Right lobe of liver (tissue), 6 donors: ENCODE results near the gene GLP2R. TPM values are rescaled to one million over a fixed set of nuclear protein-coding genes. Genes with fewer than 3 reads are reported as not detected.

Experiments
- ATAC-seq, 4 donors: fragments of 200-7000 bp; cut with Tn5 transposase; one replicate each; pipeline ENCODE4 v1.9.1; 2020; ENCODE audit warnings: mild to moderate bottlenecking in 4 of 4, moderate library complexity in 4 of 4
- DNase-seq, 3 donors: peaks; one replicate each; pipeline ENCODE4 v3.0.0-alpha.2; 2020
- H3K27ac ChIP-seq, 3 donors: fragments of 200-600 bp; one replicate each; pipeline ENCODE4 v1.8.0; 2022
- H3K27me3 ChIP-seq, 2 donors: fragments of 200-600 bp; one replicate each; pipeline ENCODE4 v1.8.0; 2022
- H3K36me3 ChIP-seq, 4 donors: fragments of 200-600 bp; sonication (generic) in 1 of 4; one replicate each; pipeline versions ENCODE4 v1.5.1 to v1.8.0; 2017 to 2022; ENCODE audit warnings: control low read depth in 1 of 4
- H3K4me1 ChIP-seq, 4 donors: fragments of 200-600 bp; sonication (generic) in 1 of 4; one replicate each; pipeline versions ENCODE4 v1.5.1 to v1.8.0; 2017 to 2022; ENCODE audit warnings: control low read depth in 1 of 4
- H3K4me3 ChIP-seq, 3 donors: fragments of 200-600 bp; one replicate each; pipeline ENCODE4 v1.8.0; 2022
- H3K9me3 ChIP-seq, 4 donors: fragments of 200-600 bp; sonication (generic) in 1 of 4; one replicate each; pipeline versions ENCODE4 v1.5.1 to v1.8.0; 2017 to 2022; ENCODE audit warnings: control low read depth in 1 of 4
- POLR2A ChIP-seq: fragments of 450-650 bp; IDR thresholded peaks from one replicate; pipeline ENCODE4 v1.6.1; 2017; ENCODE audit warnings: antibody characterized with exemption, mild to moderate bottlenecking
- WGBS: methylation state at CpG from one replicate; pipeline ENCODE4 v1.1.6; 2018; ENCODE audit warnings: low coverage, low lambda C conversion rate; ENCODE audit not compliant: insufficient coverage; ENCODE audit errors: missing lambda C conversion rate; 5-methylcytosine and 5-hydroxymethylcytosine counted together
- intact Hi-C, 2 donors: fragments of 100-400 bp; cut with DNase I; formaldehyde crosslinking; loops; one replicate each; pipeline versions ENCODE4 v1.11.2 to v1.14.1; 2022
- total RNA-seq, 6 experiments: library from RNA; depleted of rRNA in 2 of 6; stranded (reverse); fragments of >200 nt in 2 of 6; fragmentation: NEBNext Ultra II Directional in 3 of 6; extraction: Animal tissue kit (Norgen Biotek cat#: 25700) in 3 of 6; gene quantifications; one replicate each; pipeline versions ENCODE4 v1.1.0 to v1.2.4, GENCODE V29; 2016 to 2023
- TF ChIP-seq, protein P1 (sequence below), 4 donors: fragments of 200-600 bp in 3 of 4; fragments of 450-650 bp in 1 of 4; IDR thresholded peaks; one replicate each; pipeline versions ENCODE4 v1.5.1 to v1.8.0; 2016 to 2022; ENCODE audit warnings: antibody characterized with exemption in 4 of 4, mild to moderate bottlenecking in 2 of 4
- donor health status: DM: no; HTN: yes; CAD: no.
- donor health status: DM: no; HTN: no; CAD: no.
- donor health status: DM: no; HTN: no; CAD: no.
- donor health status: DM: no; HTN: yes; CAD: no.
- donor health status: DM: no; HTN: yes; CAD: no.

GLP2R gene
- total RNA-seq, 6 experiments from 2014 or later: 0.12 to 2.4 (median 0.63) TPM

GRCh38 chr17:9934331-9934730 is 108.6 kb downstream of the GLP2R start:
- H3K4me3 ChIP-seq: no peak overlapping the region
- no peaks in the 10 kb centered on the region for H3K36me3 ChIP-seq
- TF ChIP-seq, protein P1, sequence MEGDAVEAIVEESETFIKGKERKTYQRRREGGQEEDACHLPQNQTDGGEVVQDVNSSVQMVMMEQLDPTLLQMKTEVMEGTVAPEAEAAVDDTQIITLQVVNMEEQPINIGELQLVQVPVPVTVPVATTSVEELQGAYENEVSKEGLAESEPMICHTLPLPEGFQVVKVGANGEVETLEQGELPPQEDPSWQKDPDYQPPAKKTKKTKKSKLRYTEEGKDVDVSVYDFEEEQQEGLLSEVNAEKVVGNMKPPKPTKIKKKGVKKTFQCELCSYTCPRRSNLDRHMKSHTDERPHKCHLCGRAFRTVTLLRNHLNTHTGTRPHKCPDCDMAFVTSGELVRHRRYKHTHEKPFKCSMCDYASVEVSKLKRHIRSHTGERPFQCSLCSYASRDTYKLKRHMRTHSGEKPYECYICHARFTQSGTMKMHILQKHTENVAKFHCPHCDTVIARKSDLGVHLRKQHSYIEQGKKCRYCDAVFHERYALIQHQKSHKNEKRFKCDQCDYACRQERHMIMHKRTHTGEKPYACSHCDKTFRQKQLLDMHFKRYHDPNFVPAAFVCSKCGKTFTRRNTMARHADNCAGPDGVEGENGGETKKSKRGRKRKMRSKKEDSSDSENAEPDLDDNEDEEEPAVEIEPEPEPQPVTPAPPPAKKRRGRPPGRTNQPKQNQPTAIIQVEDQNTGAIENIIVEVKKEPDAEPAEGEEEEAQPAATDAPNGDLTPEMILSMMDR (IDR thresholded peaks at IDR 0.05): no peak
- TF ChIP-seq POLR2A: no peak
- no peak for ATAC-seq
- H3K27ac ChIP-seq: no peak overlapping the region
- no peaks in the 10 kb centered on the region for H3K9me3 ChIP-seq
- H3K27me3 ChIP-seq: no peaks in the 10 kb centered on the region
- intact Hi-C loops: no loop called here
- no peaks in the 10 kb centered on the region for H3K4me1 ChIP-seq
- WGBS: 67% methylated on average over 5 of the region's 7 CpGs
- DNase-seq: no peak

DNA sequence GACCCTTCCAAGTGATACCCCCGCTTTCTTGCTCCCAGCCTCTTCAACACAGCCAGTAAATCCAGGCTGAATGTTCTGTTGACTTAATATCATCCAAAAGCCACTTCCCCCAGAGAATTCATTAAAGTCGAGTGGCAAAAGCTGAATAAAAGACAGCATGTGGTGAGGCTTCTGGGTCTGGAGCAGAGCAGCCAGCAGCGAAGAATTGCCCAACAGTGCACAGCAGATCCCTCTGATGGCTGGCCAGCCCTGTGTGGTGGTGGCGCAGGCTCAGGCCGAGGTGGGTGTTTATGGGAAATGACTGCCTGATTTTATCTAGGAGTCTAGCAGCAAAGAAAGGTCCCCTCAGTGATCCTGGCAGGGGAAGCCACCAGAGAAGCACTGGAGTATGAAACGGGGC is 109.7 kb downstream of the GLP2R start:
- Histone ChIP-seq H3K27ac (no peak overlapping the region), H3K9me3 (no peaks in the 10 kb centered on the region), H3K36me3 (no peaks in the 10 kb centered on the region), H3K4me3 (no peak overlapping the region), H3K4me1 (no peaks in the 10 kb centered on the region), H3K27me3 (no peaks in the 10 kb centered on the region)
- TF ChIP-seq POLR2A: no peak
- TF ChIP-seq, protein P1 (IDR thresholded peaks at IDR 0.05): no peak
- ATAC-seq: no peak
- 60% methylated on average over 3 of the region's 6 CpGs for WGBS
- DNase-seq: no peak
- intact Hi-C loops: no loop called here

DNA sequence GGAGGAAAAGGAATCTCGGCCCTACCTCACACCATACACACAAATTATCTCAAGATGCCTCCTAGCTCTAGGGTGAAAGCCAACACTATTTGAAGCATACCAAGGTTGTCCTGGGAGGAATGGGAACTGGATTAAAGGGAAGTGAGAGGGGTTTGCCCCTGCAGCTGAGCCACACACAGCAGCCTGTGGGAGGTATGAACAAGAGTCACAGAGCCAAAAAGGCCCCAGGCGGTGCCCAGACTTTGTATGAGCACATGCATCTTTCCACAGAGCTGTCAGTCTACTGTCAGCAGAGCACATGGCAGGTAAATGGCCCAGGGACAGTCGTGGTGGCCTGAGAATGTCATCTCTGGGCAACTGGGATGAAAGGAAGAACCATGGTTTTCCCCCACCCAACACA is 110.4 kb downstream of the GLP2R start:
- intact Hi-C loops: no loop called here
- no peak for TF ChIP-seq POLR2A
- TF ChIP-seq, protein P1 (IDR thresholded peaks at IDR 0.05): no peak

DNA sequence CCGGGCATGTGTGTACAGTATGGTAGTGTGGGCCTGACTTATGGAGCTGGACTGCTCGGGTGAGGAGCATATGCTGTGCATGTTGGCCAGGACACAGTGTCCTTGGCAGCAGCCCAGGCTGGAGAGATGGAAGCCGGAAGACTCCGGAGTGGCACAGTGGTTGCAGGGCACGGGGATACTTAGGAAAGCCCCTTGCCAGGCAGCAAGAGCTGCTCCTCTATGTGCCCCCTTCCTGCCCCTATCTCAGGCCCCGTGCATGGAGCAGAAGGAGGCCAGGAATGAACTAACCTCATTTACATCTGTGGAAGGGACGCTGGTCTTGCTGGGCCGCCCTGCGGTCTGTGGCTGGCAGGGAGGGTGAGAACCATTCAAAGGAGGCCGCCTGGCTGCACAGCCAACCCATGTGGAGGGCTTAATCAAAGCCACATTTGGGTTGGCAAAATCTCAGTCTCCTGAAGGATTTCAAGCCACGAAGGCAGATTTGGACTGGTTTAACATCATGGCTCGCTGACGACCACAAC is 111.6 kb downstream of the GLP2R start:
- intact Hi-C loops: no loop called here
- ATAC-seq: peak in 2 of 4 donors; percentile 22 to 53

More for the DNA sequence above, 110.4 kb downstream of the GLP2R start:
- no peak for ATAC-seq
- 52% methylated on average over 2 of the region's 3 CpGs for WGBS
- Histone ChIP-seq H3K4me3 (no peak overlapping the region), H3K4me1 (no peaks in the 10 kb centered on the region), H3K27me3 (no peaks in the 10 kb centered on the region), H3K9me3 (no peaks in the 10 kb centered on the region), H3K36me3 (no peaks in the 10 kb centered on the region), H3K27ac (no peak overlapping the region)
- DNase-seq: no peak

More for the DNA sequence above, 111.6 kb downstream of the GLP2R start:
- H3K4me1 ChIP-seq: no peaks in the 10 kb centered on the region
- no peaks in the 10 kb centered on the region for H3K9me3 ChIP-seq
- WGBS: 74% methylated on average over 3 of the region's 13 CpGs
- H3K27me3 ChIP-seq: no peaks in the 10 kb centered on the region
- H3K36me3 ChIP-seq: no peaks in the 10 kb centered on the region
- TF ChIP-seq, protein P1 (IDR thresholded peaks at IDR 0.05): no peak
- TF ChIP-seq POLR2A: no peak
- H3K27ac ChIP-seq: no peak overlapping the region
- peak in 1 of 3 donors; percentile 41 for DNase-seq
- no peak overlapping the region for H3K4me3 ChIP-seq
